ENCODE data around the gene ROCK2.

DNA sequence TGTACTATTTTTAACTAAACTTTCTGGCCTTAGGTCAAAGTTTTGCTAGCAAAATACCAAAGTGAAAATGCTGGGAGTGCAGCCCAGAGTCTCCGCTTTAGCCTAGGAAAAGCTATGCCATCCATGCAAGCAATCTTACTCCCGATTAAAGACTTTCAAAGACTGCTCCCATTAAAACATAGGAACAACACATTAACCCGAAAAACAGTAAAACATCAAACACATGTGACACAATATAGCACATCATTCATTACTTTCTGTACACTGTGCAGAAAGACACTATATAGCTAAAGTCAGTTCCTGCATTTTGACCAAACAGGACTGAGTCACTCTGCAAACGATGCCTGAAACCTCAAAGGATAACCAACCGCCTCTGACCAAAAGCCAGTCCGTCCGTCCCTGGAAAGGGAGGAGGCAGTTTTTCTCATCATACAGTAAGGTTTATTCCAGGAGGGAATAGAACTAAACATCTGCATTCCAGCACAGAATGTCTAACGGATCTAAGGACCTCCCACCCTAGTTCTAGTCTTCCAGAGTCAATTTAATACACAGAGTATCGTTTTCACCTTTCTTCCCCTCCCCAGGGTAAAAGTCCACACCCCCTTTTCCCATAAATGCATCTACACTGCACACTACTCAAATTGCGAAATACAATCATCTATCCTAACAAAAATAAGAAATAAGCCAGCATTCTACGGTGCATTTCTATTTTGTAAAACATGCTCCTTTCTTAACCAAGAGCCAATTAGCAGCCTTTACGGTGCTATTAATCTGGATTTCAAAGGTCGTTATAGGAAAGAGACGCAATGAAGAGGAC lies 1.7 kb downstream of the ROCK2 start:
- TF ChIP-seq, protein P1, sequence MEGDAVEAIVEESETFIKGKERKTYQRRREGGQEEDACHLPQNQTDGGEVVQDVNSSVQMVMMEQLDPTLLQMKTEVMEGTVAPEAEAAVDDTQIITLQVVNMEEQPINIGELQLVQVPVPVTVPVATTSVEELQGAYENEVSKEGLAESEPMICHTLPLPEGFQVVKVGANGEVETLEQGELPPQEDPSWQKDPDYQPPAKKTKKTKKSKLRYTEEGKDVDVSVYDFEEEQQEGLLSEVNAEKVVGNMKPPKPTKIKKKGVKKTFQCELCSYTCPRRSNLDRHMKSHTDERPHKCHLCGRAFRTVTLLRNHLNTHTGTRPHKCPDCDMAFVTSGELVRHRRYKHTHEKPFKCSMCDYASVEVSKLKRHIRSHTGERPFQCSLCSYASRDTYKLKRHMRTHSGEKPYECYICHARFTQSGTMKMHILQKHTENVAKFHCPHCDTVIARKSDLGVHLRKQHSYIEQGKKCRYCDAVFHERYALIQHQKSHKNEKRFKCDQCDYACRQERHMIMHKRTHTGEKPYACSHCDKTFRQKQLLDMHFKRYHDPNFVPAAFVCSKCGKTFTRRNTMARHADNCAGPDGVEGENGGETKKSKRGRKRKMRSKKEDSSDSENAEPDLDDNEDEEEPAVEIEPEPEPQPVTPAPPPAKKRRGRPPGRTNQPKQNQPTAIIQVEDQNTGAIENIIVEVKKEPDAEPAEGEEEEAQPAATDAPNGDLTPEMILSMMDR (conservative IDR thresholded peaks at IDR 0.05), result no peak
- no peak for TF ChIP-seq ZFX (IDR thresholded peaks at IDR 0.05)

Measured in C4-2B (cell line).